IPS DF 6.9 (cell line): ENCODE measurements around the gene RSPO3.

ENCODE experiments used
- DNase-seq: peaks from one replicate; pipeline ENCODE4 v3.0.0-alpha.2; 2013; ENCODE audit warnings: low read depth, low spot score
- H3K27ac ChIP-seq: one replicate; pipeline ENCODE4 v1.5.1; 2013; ENCODE audit warnings: low read length, control low read depth
- H3K27me3 ChIP-seq: 2 replicates; pipeline ENCODE4 v1.6.1; 2013; ENCODE audit warnings: mild to moderate bottlenecking, low read length; ENCODE audit not compliant: control insufficient read depth, insufficient read depth
- H3K36me3 ChIP-seq: 2 replicates; pipeline ENCODE4 v1.6.1; 2013; ENCODE audit warnings: low read length; ENCODE audit not compliant: control insufficient read depth, insufficient read depth
- H3K4me1 ChIP-seq: 2 replicates; pipeline ENCODE4 v1.6.1; 2013; ENCODE audit warnings: low read length; ENCODE audit not compliant: control insufficient read depth, insufficient read depth
- H3K4me3 ChIP-seq: 2 replicates; pipeline ENCODE4 v1.5.1; 2013; ENCODE audit warnings: mild to moderate bottlenecking, low read length
- H3K9me3 ChIP-seq: 2 replicates; pipeline ENCODE4 v1.6.1; 2013; ENCODE audit warnings: low read length, inconsistent platforms; ENCODE audit not compliant: control insufficient read depth, insufficient read depth
- WGBS: extraction: QIAGEN DNeasy Blood & Tissue Kit; methylation state at CpG from one replicate; pipeline ENCODE4 v1.1.7; 2013; ENCODE audit warnings: mixed read lengths, missing lambda C conversion rate; ENCODE audit not compliant: insufficient read length, insufficient coverage; 5-methylcytosine and 5-hydroxymethylcytosine counted together

RSPO3 gene

GRCh38 chr6:127178746-127179145 lies 60.3 kb downstream of the RSPO3 start:
- no peak overlapping the region for H3K27ac ChIP-seq
- WGBS = no CpG with 5 or more reads among the region's 1 CpG
- no peaks in the 10 kb centered on the region for H3K4me1 ChIP-seq
- H3K9me3 ChIP-seq = no peaks in the 10 kb centered on the region
- H3K4me3 ChIP-seq = no peak overlapping the region
- no peaks in the 10 kb centered on the region for H3K36me3 ChIP-seq
- H3K27me3 ChIP-seq = no peaks in the 10 kb centered on the region
- DNase-seq = no peak

DNA sequence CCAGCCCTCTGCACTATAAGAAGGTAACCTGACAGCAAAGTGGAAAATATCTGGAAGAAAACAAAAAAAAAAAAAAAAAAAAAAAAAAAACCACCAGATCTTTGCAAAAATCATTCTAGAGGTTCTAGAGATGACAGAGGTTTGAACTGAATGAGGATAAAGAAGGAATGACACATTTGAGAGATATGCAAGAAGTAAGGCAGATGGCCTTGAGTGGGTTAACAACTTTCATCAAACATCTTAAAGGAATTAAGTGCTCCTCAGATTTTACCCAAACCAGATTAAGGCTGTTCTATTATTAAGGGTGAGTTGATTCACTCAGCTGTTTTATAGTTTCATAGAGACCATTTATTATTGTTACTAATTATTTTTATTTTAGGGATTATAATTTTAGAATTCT lies 62.0 kb downstream of the RSPO3 start:
- Histone ChIP-seq H3K36me3 (no peaks in the 10 kb centered on the region), H3K9me3 (no peaks in the 10 kb centered on the region), H3K27ac (no peak overlapping the region), H3K4me1 (no peaks in the 10 kb centered on the region), H3K4me3 (no peak overlapping the region), H3K27me3 (no peaks in the 10 kb centered on the region)
- no peak for DNase-seq

DNA sequence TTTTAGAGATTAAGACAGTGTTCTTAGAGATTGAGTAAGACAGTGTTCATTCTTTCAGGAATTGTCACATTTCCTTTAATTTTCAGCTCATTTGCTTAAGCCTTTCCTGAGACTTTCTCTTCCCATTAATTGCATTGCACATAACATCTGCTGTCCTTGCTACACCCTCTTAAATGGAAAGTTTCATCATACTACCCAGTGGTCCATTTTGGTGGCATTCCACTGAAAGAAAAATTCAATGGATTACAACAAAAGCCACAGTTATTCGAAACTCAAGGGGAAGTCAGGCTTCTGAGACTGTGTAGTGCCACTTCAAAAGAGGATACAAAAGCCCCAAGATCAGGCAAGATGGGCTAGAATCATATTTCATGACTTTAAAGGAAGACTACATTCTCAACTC lies 64.0 kb downstream of the RSPO3 start:
- H3K36me3 ChIP-seq = no peaks in the 10 kb centered on the region
- DNase-seq = no peak
- no peaks in the 10 kb centered on the region for H3K27me3 ChIP-seq
- no CpG with 5 or more reads among the region's 1 CpG for WGBS
- H3K27ac ChIP-seq = no peak overlapping the region
- no peaks in the 10 kb centered on the region for H3K4me1 ChIP-seq
- H3K9me3 ChIP-seq = no peaks in the 10 kb centered on the region
- H3K4me3 ChIP-seq = no peak overlapping the region

DNA sequence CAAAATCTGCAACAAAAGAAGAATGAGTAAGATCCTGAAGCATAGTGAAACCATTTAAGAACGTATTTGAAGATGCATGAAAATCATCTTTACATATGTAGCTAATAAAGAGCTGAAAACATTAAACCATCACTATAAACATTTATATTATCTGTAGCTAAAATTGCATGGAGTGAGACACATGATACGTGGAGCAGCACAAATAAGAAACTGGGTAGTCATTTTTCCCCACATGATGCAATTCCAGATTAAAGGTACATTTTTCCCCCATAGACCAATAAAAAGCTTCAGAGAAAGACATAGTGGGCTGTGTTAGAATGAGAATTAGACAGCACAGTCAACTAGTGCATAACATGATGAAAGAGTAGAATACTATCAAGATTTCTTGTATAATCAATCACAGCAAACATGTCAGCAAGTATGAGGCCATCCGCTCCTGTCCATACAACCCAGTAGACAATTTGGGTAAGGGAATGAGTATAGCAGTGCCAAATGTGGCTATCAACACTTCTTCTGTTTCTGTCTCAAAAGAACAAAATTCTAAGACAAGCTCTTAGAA lies 67.0 kb downstream of the RSPO3 start:
- H3K4me3 ChIP-seq = no peak overlapping the region
- DNase-seq = no peak
- no CpG with 5 or more reads among the region's 3 CpGs for WGBS
- H3K27me3 ChIP-seq = no peaks in the 10 kb centered on the region
- no peaks in the 10 kb centered on the region for H3K9me3 ChIP-seq
- no peaks in the 10 kb centered on the region for H3K4me1 ChIP-seq
- no peaks in the 10 kb centered on the region for H3K36me3 ChIP-seq
- H3K27ac ChIP-seq = no peak overlapping the region

DNA sequence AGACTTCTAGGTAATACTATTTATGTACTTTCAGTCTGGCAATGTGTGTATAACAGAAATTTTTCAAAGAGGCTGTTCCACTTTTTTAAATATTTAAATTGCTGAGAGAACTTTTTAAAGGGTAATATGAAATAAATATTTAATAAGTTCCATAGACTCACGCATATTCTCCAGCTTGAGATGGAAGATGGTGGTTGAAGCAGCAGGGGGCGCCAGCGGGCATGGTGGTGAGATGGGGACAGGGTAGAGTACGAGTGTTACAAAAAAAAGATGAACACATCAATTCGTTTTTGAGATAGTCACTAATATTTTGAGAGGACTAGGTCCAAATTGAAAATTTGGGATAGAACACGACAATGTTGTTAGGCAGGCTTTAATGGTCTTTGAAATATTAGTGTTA lies 68.4 kb downstream of the RSPO3 start:
- no peaks in the 10 kb centered on the region for H3K36me3 ChIP-seq
- no CpG with 5 or more reads among the region's 6 CpGs for WGBS

GRCh38 chr6:127188744-127189143 lies 70.3 kb downstream of the RSPO3 start:
- H3K9me3 ChIP-seq = no peaks in the 10 kb centered on the region
- no peaks in the 10 kb centered on the region for H3K36me3 ChIP-seq
- no peak overlapping the region for H3K27ac ChIP-seq
- WGBS = no CpG with 5 or more reads among the region's 1 CpG
- H3K4me3 ChIP-seq = no peak overlapping the region
- no peak for DNase-seq
- no peaks in the 10 kb centered on the region for H3K27me3 ChIP-seq
- no peaks in the 10 kb centered on the region for H3K4me1 ChIP-seq

More for the DNA sequence above, 68.4 kb downstream of the RSPO3 start:
- DNase-seq = peak; percentile 18
- Histone ChIP-seq H3K27me3 (no peaks in the 10 kb centered on the region), H3K4me1 (no peaks in the 10 kb centered on the region), H3K4me3 (no peak overlapping the region), H3K27ac (no peak overlapping the region), H3K9me3 (no peaks in the 10 kb centered on the region)

DNA sequence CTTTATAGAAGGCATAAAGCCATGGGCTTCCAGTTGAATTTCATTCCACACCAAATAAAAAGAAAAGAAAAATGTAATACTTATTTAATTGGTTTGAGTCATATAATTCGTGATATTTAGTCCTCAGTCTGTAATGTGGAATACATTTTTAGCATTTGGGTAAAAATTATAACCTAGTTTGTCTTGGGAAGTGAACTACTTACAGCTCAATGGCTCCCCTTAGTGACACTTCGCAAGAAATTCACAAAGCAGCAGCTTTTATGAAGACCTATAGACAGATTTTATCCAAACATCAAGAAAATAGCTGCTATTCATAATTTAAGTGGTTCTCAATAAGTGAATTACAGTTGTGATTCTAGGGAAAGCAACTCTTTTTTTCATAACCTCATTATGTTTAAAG lies 72.1 kb downstream of the RSPO3 start:
- Histone ChIP-seq H3K27ac (no peak overlapping the region), H3K4me3 (no peak overlapping the region), H3K27me3 (no peaks in the 10 kb centered on the region), H3K36me3 (no peaks in the 10 kb centered on the region), H3K4me1 (no peaks in the 10 kb centered on the region), H3K9me3 (no peaks in the 10 kb centered on the region)
- DNase-seq = no peak
- WGBS = no CpG with 5 or more reads among the region's 2 CpGs

- Histone ChIP-seq H3K4me3 (no peak overlapping the region), H3K36me3 (no peaks in the 10 kb centered on the region), H3K27me3 (no peaks in the 10 kb centered on the region), H3K9me3 (no peaks in the 10 kb centered on the region), H3K27ac (no peak overlapping the region), H3K4me1 (no peaks in the 10 kb centered on the region)
- no peak for DNase-seq
- WGBS = no CpG with 5 or more reads among the region's 1 CpG
These were observed 73.2 kb downstream of the RSPO3 start for GRCh38 chr6:127191716-127192115.

GRCh38 chr6:127192911-127193541 lies 74.6 kb downstream of the RSPO3 start:
- Histone ChIP-seq H3K4me1 (no peaks in the 10 kb centered on the region), H3K4me3 (no peak overlapping the region), H3K9me3 (no peaks in the 10 kb centered on the region), H3K27me3 (no peaks in the 10 kb centered on the region), H3K36me3 (no peaks in the 10 kb centered on the region), H3K27ac (no peak overlapping the region)
- no CpG with 5 or more reads among the region's 3 CpGs for WGBS
- no peak for DNase-seq

- Histone ChIP-seq H3K27me3 (no peaks in the 10 kb centered on the region), H3K36me3 (no peaks in the 10 kb centered on the region), H3K27ac (no peak overlapping the region), H3K4me1 (no peaks in the 10 kb centered on the region), H3K9me3 (no peaks in the 10 kb centered on the region), H3K4me3 (no peak overlapping the region)
- DNase-seq = no peak
- no CpG with 5 or more reads among the region's 3 CpGs for WGBS
These were observed 77.4 kb downstream of the RSPO3 start for GRCh38 chr6:127195833-127196232.

DNA sequence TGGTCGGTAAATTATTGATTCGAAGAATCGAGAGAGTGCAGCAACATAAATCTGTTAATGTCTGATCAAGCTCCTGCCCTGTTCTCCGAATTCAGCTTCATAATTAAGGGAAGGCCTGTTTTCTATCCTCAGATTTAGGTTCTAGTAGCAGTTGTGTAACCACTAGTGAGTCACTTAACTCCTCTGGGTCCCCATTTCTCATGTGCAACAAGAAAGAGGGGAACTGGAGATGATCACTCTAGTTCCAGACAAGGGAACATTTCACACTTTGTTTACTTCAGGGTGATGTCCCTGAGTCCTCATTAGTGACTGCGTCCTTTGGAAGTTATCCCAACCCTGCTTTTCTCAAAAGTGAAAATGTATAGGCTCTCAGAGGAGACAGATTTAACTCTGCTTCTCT lies 80.1 kb downstream of the RSPO3 start:
- Histone ChIP-seq H3K4me3 (no peak overlapping the region), H3K4me1 (no peaks in the 10 kb centered on the region), H3K9me3 (no peaks in the 10 kb centered on the region), H3K27me3 (no peaks in the 10 kb centered on the region), H3K36me3 (no peaks in the 10 kb centered on the region), H3K27ac (no peak overlapping the region)
- no peak for DNase-seq
- WGBS = no CpG with 5 or more reads among the region's 5 CpGs
